Neural cell (in vitro differentiated cells): ENCODE measurements around the gene TACC2. TPM values are rescaled to one million over a fixed set of nuclear protein-coding genes. Genes with fewer than 3 reads are reported as not detected.

ENCODE experiments used
- H2AFZ ChIP-seq: fragments of 200-600, 300-800 bp; sonication (generic), shearing (Covaris generic); 2 replicates; pipeline ENCODE4 v1.6.0; 2014; ENCODE audit warnings: low read depth, mild to moderate bottlenecking, antibody characterized with exemption, low read length, moderate library complexity
- H3F3A ChIP-seq: fragments of 200-600 bp; shearing (Covaris generic); 2 replicates; pipeline ENCODE4 v1.6.1; 2016; ENCODE audit warnings: mild to moderate bottlenecking, moderate library complexity, mixed read lengths, antibody characterized with exemption, low read length; ENCODE audit not compliant: insufficient read depth, poor library complexity, severe bottlenecking
- H3K27ac ChIP-seq: fragments of 200-600, 300-800 bp; sonication (generic), shearing (Covaris generic); 2 replicates; pipeline ENCODE4 v1.5.1; 2014; ENCODE audit warnings: mild to moderate bottlenecking, low read length, moderate library complexity
- H3K27me3 ChIP-seq: fragments of 300-800, 200-600 bp; sonication (generic), shearing (Covaris generic); 2 replicates; pipeline ENCODE4 v1.6.0; 2014; ENCODE audit warnings: mild to moderate bottlenecking, low read depth, low read length, moderate library complexity; ENCODE audit not compliant: insufficient read depth
- H3K36me3 ChIP-seq: fragments of 300-800, 200-600 bp; sonication (generic), shearing (Covaris generic); 2 replicates; pipeline ENCODE4 v1.5.1; 2014; ENCODE audit warnings: mild to moderate bottlenecking, antibody characterized with exemption, low read length, moderate library complexity; ENCODE audit not compliant: insufficient read depth
- H3K4me2 ChIP-seq: fragments of 300-800, 200-600 bp; sonication (generic), shearing (Covaris generic); 2 replicates; pipeline ENCODE4 v1.6.0; 2014; ENCODE audit warnings: mild to moderate bottlenecking, low read length
- H3K4me3 ChIP-seq: fragments of 300-800, 200-600 bp; sonication (generic), shearing (Covaris generic); 2 replicates; pipeline ENCODE4 v1.5.1; 2014; ENCODE audit warnings: mild to moderate bottlenecking, low read length, moderate library complexity
- H3K79me2 ChIP-seq: fragments of 200-600 bp; shearing (Covaris generic); replicated peaks from 2 replicates; pipeline ENCODE4 v1.6.0; 2014; ENCODE audit warnings: mild to moderate bottlenecking, low read length, moderate library complexity; ENCODE audit not compliant: insufficient read depth
- H3K9ac ChIP-seq: fragments of 300-800, 200-600 bp; sonication (generic), shearing (Covaris generic); 2 replicates; pipeline ENCODE4 v1.6.1; 2016; ENCODE audit warnings: mild to moderate bottlenecking, low read length, mixed read lengths
- H3K9me2 ChIP-seq: fragments of 200-600 bp; shearing (Covaris generic); 2 replicates; pipeline ENCODE4 v1.6.1; 2016; ENCODE audit warnings: mild to moderate bottlenecking, low read length, mixed read lengths; ENCODE audit not compliant: insufficient read depth
- H3K9me3 ChIP-seq: fragments of 200-600, 300-800 bp; sonication (generic), shearing (Covaris generic); 2 replicates; pipeline ENCODE4 v1.6.1; 2016; ENCODE audit warnings: mild to moderate bottlenecking, mixed run types, low read length, moderate library complexity, mixed read lengths
- H4K20me1 ChIP-seq: fragments of 200-600 bp; shearing (Covaris generic); 2 replicates; pipeline ENCODE4 v1.6.1; 2016; ENCODE audit warnings: mild to moderate bottlenecking, mixed run types; ENCODE audit not compliant: insufficient read depth
- EP300 ChIP-seq: fragments of 450-650 bp; conservative IDR thresholded peaks from 2 replicates; pipeline ENCODE4 v1.6.1; 2014; ENCODE audit warnings: antibody characterized with exemption, mild to moderate bottlenecking, moderate library complexity; ENCODE audit not compliant: poor library complexity, severe bottlenecking
- EZH2 ChIP-seq: fragments of 200-600, 300-800 bp; shearing (Covaris generic), sonication (generic); IDR thresholded peaks from 2 replicates; pipeline ENCODE4 v1.6.1; 2014; ENCODE audit warnings: antibody characterized with exemption, low read length, borderline replicate concordance, mild to moderate bottlenecking; ENCODE audit not compliant: insufficient read depth, poor library complexity, severe bottlenecking
- MXI1 ChIP-seq: fragments of 450-650 bp; conservative IDR thresholded peaks from 2 replicates; pipeline ENCODE4 v1.6.1; 2014; ENCODE audit warnings: antibody characterized with exemption, mild to moderate bottlenecking; ENCODE audit not compliant: poor library complexity, severe bottlenecking
- POLR2AphosphoS5 ChIP-seq: IDR thresholded peaks from 2 replicates; pipeline ENCODE4 v1.6.1; 2012
- RAD21 ChIP-seq: fragments of 450-650 bp; conservative IDR thresholded peaks from 2 replicates; pipeline ENCODE4 v1.6.1; 2014; ENCODE audit warnings: antibody characterized with exemption, mild to moderate bottlenecking, moderate library complexity
- SMC3 ChIP-seq: fragments of 450-650 bp; conservative IDR thresholded peaks from 2 replicates; pipeline ENCODE4 v1.6.1; 2014; ENCODE audit warnings: antibody characterized with exemption, mild to moderate bottlenecking, moderate library complexity; ENCODE audit not compliant: poor library complexity
- TAF1 ChIP-seq: IDR thresholded peaks from 2 replicates; pipeline ENCODE4 v1.6.1; 2012; ENCODE audit warnings: low read depth
- polyA plus RNA-seq: library from polyadenylated mRNA; depleted of rRNA; stranded (reverse); fragments of >200 nt; gene quantifications from 2 replicates; pipeline ENCODE4 v1.2.3, GENCODE V29; 2014
- TF ChIP-seq, protein P1 (sequence below): fragments of 450-650 bp; IDR thresholded peaks from 2 replicates; pipeline ENCODE4 v1.5.1; 2014; ENCODE audit warnings: antibody characterized with exemption, mild to moderate bottlenecking, moderate library complexity; ENCODE audit not compliant: poor library complexity, severe bottlenecking
- TF ChIP-seq, protein P2 (sequence below): IDR thresholded peaks from 2 replicates; pipeline ENCODE4 v1.6.1; 2012; ENCODE audit warnings: borderline replicate concordance

The TACC2 gene
- polyA plus RNA-seq, 1 donor from 2014 or later = 17.6 TPM

DNA sequence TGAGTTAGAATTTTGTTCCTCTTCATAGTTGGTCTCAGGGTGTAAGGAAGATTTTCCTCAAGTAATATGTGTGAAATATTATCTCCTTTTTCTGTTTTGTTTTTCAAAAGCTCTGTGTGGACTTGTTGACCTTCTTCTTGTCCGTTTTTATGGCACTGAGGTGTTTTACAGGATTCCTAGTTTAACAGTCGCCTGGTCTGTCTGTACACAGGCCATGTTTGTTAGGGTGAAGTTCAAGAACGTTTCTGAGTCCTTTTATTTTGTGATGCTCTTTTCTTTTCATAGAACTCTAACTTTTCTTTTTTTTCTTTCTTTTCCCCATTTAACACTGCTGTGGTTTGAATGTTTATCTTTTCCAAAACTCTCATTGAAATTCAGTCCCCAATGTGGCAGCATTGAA is 18.5 kb downstream of the TACC2 start:
- TF ChIP-seq SMC3 = no peak
- TF ChIP-seq TAF1 = no peak
- TF ChIP-seq, protein P1, sequence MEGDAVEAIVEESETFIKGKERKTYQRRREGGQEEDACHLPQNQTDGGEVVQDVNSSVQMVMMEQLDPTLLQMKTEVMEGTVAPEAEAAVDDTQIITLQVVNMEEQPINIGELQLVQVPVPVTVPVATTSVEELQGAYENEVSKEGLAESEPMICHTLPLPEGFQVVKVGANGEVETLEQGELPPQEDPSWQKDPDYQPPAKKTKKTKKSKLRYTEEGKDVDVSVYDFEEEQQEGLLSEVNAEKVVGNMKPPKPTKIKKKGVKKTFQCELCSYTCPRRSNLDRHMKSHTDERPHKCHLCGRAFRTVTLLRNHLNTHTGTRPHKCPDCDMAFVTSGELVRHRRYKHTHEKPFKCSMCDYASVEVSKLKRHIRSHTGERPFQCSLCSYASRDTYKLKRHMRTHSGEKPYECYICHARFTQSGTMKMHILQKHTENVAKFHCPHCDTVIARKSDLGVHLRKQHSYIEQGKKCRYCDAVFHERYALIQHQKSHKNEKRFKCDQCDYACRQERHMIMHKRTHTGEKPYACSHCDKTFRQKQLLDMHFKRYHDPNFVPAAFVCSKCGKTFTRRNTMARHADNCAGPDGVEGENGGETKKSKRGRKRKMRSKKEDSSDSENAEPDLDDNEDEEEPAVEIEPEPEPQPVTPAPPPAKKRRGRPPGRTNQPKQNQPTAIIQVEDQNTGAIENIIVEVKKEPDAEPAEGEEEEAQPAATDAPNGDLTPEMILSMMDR = no peak
- no peak for TF ChIP-seq POLR2AphosphoS5
- TF ChIP-seq, protein P2, sequence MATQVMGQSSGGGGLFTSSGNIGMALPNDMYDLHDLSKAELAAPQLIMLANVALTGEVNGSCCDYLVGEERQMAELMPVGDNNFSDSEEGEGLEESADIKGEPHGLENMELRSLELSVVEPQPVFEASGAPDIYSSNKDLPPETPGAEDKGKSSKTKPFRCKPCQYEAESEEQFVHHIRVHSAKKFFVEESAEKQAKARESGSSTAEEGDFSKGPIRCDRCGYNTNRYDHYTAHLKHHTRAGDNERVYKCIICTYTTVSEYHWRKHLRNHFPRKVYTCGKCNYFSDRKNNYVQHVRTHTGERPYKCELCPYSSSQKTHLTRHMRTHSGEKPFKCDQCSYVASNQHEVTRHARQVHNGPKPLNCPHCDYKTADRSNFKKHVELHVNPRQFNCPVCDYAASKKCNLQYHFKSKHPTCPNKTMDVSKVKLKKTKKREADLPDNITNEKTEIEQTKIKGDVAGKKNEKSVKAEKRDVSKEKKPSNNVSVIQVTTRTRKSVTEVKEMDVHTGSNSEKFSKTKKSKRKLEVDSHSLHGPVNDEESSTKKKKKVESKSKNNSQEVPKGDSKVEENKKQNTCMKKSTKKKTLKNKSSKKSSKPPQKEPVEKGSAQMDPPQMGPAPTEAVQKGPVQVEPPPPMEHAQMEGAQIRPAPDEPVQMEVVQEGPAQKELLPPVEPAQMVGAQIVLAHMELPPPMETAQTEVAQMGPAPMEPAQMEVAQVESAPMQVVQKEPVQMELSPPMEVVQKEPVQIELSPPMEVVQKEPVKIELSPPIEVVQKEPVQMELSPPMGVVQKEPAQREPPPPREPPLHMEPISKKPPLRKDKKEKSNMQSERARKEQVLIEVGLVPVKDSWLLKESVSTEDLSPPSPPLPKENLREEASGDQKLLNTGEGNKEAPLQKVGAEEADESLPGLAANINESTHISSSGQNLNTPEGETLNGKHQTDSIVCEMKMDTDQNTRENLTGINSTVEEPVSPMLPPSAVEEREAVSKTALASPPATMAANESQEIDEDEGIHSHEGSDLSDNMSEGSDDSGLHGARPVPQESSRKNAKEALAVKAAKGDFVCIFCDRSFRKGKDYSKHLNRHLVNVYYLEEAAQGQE = no peak
- TF ChIP-seq RAD21 = no peak
- TF ChIP-seq EZH2 = no peak
- TF ChIP-seq MXI1 = no peak
- TF ChIP-seq EP300 = no peak

DNA sequence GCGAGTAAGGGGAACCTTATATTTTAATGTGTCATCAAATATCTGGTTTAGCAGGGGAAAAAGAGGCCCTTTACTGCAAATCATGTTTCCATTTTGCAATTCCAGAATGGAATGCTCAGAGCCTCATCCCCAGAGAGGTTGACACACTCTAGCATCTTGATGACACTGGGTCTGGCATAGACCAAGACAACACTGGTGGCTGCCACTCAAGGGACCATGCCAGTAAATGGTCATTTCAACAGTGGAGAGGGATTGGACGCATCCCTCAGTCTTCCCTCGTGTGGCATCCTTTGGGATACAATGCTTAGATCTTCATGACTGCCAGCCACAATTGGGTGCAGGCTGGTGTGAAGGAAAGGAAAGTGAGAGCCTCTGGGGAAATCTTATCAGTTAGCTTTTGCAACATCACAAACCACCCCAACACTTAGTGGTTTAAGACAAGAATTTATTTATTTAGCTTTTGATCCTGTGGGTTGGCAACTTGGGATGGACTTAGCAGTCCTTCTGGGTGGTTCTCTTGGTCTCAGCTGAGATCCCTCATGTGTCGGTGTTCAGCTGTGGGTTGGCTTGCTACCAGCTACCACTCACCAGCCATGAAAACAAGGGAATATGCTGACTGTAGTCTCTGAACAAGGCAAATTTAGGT is 21.6 kb downstream of the TACC2 start:
- Histone ChIP-seq H2AFZ (no peak overlapping the region), H3K9ac (no peak overlapping the region), H3K27me3 (no peaks in the 10 kb centered on the region), H3K27ac (no peak overlapping the region), H3F3A (no peaks in the 10 kb centered on the region), H3K36me3 (no peaks in the 10 kb centered on the region), H3K9me2 (no peaks in the 10 kb centered on the region), H3K4me3 (no peak overlapping the region), H3K79me2 (no peaks in the 10 kb centered on the region), H3K4me2 (no peak overlapping the region), H3K9me3 (no peaks in the 10 kb centered on the region), H4K20me1 (no peaks in the 10 kb centered on the region)
- TF ChIP-seq, protein P1 = no peak
- TF ChIP-seq RAD21 (no peak), TAF1 (no peak), EP300 (no peak), SMC3 (no peak), EZH2 (no peak)

More for the DNA sequence above, 18.5 kb downstream of the TACC2 start:
- H4K20me1 ChIP-seq = no peaks in the 10 kb centered on the region
- no peaks in the 10 kb centered on the region for H3F3A ChIP-seq
- H2AFZ ChIP-seq = no peak overlapping the region
- no peak overlapping the region for H3K4me3 ChIP-seq
- H3K9me3 ChIP-seq = no peaks in the 10 kb centered on the region
- H3K27me3 ChIP-seq = no peaks in the 10 kb centered on the region
- no peaks in the 10 kb centered on the region for H3K36me3 ChIP-seq
- H3K9ac ChIP-seq = no peak overlapping the region
- no peaks in the 10 kb centered on the region for H3K79me2 ChIP-seq
- no peak overlapping the region for H3K4me2 ChIP-seq
- no peaks in the 10 kb centered on the region for H3K9me2 ChIP-seq
- H3K27ac ChIP-seq = no peak overlapping the region
